SK-N-SH treated with all-trans-retinoic acid at 6 μM for 48 hours (cell line): ENCODE measurements around the gene GDPD4.

ENCODE experiments used
- ATAC-seq: fragments of 200-7000 bp; cut with Tn5 transposase; 3 replicates; pipeline ENCODE4 v1.9.1; 2020; ENCODE audit warnings: mild to moderate bottlenecking, moderate library complexity
- BACH2 ChIP-seq: fragments of 250-450 bp; sonication (Bioruptor Pico); IDR thresholded peaks from 2 replicates; pipeline ENCODE4 v1.9.0; 2021; ENCODE audit warnings: mild to moderate bottlenecking, borderline replicate concordance
- ESRRG ChIP-seq: fragments of 250-450 bp; sonication (Bioruptor Pico); IDR thresholded peaks from 2 replicates; pipeline ENCODE4 v1.6.1; 2021; ENCODE audit warnings: mild to moderate bottlenecking
- GLIS3 ChIP-seq: fragments of 250-450 bp; sonication (Bioruptor Pico); IDR thresholded peaks from 2 replicates; pipeline ENCODE4 v1.5.0; 2020; ENCODE audit warnings: mild to moderate bottlenecking, moderate library complexity
- OSR1 ChIP-seq: fragments of 250-450 bp; sonication (Bioruptor Pico); IDR thresholded peaks from 2 replicates; pipeline ENCODE4 v1.8.0; 2022; ENCODE audit warnings: moderate library complexity, mild to moderate bottlenecking, inconsistent platforms
- PPARA ChIP-seq: fragments of 250-450 bp; sonication (Bioruptor Pico); IDR thresholded peaks from 2 replicates; pipeline ENCODE4 v1.5.0; 2020; ENCODE audit warnings: mild to moderate bottlenecking, borderline replicate concordance
- RARB ChIP-seq: fragments of 250-450 bp; sonication (Bioruptor Pico); IDR thresholded peaks from 2 replicates; pipeline ENCODE4 v1.8.0; 2021; ENCODE audit warnings: mild to moderate bottlenecking, moderate library complexity
- SNAI2 ChIP-seq: fragments of 250-450 bp; sonication (Bioruptor Pico); IDR thresholded peaks from 2 replicates; pipeline ENCODE4 v1.5.0; 2020; ENCODE audit warnings: mild to moderate bottlenecking, moderate library complexity
- TCF4 ChIP-seq: fragments of 250-450 bp; sonication (Bioruptor Pico); IDR thresholded peaks from 2 replicates; pipeline ENCODE4 v1.8.0; 2021; ENCODE audit warnings: mild to moderate bottlenecking, moderate library complexity, borderline replicate concordance
- TOX ChIP-seq: fragments of 250-450 bp; sonication (Bioruptor Pico); IDR thresholded peaks from 2 replicates; pipeline ENCODE4 v1.8.0; 2021; ENCODE audit warnings: mild to moderate bottlenecking, moderate library complexity, borderline replicate concordance
- ZFP3 ChIP-seq: fragments of 250-450 bp; sonication (Bioruptor Pico); IDR thresholded peaks from 2 replicates; pipeline ENCODE4 v1.5.0; 2020; ENCODE audit warnings: mild to moderate bottlenecking, moderate library complexity
- ZFP30 ChIP-seq: fragments of 450-650 bp; formaldehyde crosslinking; IDR thresholded peaks from 2 replicates; pipeline ENCODE4 v1.5.0; 2022; ENCODE audit warnings: mild to moderate bottlenecking, moderate library complexity
- ZNF565 ChIP-seq: fragments of 450-650 bp; formaldehyde crosslinking; conservative IDR thresholded peaks from 2 replicates; pipeline ENCODE4 v1.5.0; 2020; ENCODE audit warnings: low read depth, mild to moderate bottlenecking, moderate library complexity
- ZNF70 ChIP-seq: fragments of 450-650 bp; formaldehyde crosslinking; IDR thresholded peaks from 2 replicates; pipeline ENCODE4 v1.5.0; 2020; ENCODE audit warnings: mild to moderate bottlenecking, moderate library complexity
- ZNF8 ChIP-seq: fragments of 450-650 bp; formaldehyde crosslinking; IDR thresholded peaks from 2 replicates; pipeline ENCODE4 v1.5.0; 2020; ENCODE audit warnings: mild to moderate bottlenecking, moderate library complexity
- TF ChIP-seq, protein P1 (sequence below): fragments of 250-450 bp; sonication (Bioruptor Pico); IDR thresholded peaks from 2 replicates; pipeline ENCODE4 v1.8.0; 2020; ENCODE audit warnings: mild to moderate bottlenecking, moderate library complexity, borderline replicate concordance
- TF ChIP-seq, protein P2 (sequence below): fragments of 250-450 bp; sonication (Bioruptor Pico); IDR thresholded peaks from 2 replicates; pipeline ENCODE4 v1.5.1; 2021; ENCODE audit warnings: mild to moderate bottlenecking, moderate library complexity
- TF ChIP-seq, protein P3 (sequence below): fragments of 250-450 bp; sonication (Bioruptor Pico); IDR thresholded peaks from 2 replicates; pipeline ENCODE4 v1.5.1; 2020; ENCODE audit warnings: low read depth, mild to moderate bottlenecking, moderate library complexity
- TF ChIP-seq, protein P4 (sequence below): fragments of 250-450 bp; sonication (Bioruptor Pico); IDR thresholded peaks from 2 replicates; pipeline ENCODE4 v1.5.0; 2020; ENCODE audit warnings: mild to moderate bottlenecking, moderate library complexity
- TF ChIP-seq, protein P5 (sequence below): fragments of 250-450 bp; sonication (Bioruptor Pico); IDR thresholded peaks from 2 replicates; pipeline ENCODE4 v1.8.0; 2021; ENCODE audit warnings: low read depth, mild to moderate bottlenecking, moderate library complexity, borderline replicate concordance

Gene GDPD4

DNA sequence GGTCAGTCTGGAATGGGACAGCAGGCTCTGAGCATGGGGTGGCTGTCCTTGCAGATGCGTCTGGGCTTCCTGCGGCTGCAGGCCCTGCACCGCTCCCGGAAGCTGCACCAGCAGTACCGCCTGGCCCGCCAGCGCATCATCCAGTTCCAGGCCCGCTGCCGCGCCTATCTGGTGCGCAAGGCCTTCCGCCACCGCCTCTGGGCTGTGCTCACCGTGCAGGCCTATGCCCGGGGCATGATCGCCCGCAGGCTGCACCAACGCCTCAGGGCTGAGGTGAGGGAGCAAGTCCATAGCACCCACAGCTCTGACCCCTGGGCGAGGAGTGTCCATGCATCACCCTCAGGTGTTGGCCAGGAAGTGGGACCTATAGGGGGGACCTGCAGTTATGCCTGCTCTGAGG, 121.8 kb downstream of the GDPD4 start:
- no peak for ATAC-seq
- TF ChIP-seq PPARA (CRISPR knock-in tag) = no peak
- no peak for TF ChIP-seq OSR1 (CRISPR knock-in tag)
- TF ChIP-seq RARB (CRISPR knock-in tag) = no peak
- TF ChIP-seq ZNF70 (CRISPR knock-in tag) = no peak
- TF ChIP-seq ZNF565 (CRISPR knock-in tag) = no peak
- TF ChIP-seq, protein P1, sequence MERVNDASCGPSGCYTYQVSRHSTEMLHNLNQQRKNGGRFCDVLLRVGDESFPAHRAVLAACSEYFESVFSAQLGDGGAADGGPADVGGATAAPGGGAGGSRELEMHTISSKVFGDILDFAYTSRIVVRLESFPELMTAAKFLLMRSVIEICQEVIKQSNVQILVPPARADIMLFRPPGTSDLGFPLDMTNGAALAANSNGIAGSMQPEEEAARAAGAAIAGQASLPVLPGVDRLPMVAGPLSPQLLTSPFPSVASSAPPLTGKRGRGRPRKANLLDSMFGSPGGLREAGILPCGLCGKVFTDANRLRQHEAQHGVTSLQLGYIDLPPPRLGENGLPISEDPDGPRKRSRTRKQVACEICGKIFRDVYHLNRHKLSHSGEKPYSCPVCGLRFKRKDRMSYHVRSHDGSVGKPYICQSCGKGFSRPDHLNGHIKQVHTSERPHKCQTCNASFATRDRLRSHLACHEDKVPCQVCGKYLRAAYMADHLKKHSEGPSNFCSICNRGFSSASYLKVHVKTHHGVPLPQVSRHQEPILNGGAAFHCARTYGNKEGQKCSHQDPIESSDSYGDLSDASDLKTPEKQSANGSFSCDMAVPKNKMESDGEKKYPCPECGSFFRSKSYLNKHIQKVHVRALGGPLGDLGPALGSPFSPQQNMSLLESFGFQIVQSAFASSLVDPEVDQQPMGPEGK (CRISPR knock-in tag) = no peak
- TF ChIP-seq BACH2 (CRISPR knock-in tag) = no peak
- no peak for TF ChIP-seq ZFP3 (CRISPR knock-in tag)
- no peak for TF ChIP-seq ZNF8
- TF ChIP-seq, protein P2, sequence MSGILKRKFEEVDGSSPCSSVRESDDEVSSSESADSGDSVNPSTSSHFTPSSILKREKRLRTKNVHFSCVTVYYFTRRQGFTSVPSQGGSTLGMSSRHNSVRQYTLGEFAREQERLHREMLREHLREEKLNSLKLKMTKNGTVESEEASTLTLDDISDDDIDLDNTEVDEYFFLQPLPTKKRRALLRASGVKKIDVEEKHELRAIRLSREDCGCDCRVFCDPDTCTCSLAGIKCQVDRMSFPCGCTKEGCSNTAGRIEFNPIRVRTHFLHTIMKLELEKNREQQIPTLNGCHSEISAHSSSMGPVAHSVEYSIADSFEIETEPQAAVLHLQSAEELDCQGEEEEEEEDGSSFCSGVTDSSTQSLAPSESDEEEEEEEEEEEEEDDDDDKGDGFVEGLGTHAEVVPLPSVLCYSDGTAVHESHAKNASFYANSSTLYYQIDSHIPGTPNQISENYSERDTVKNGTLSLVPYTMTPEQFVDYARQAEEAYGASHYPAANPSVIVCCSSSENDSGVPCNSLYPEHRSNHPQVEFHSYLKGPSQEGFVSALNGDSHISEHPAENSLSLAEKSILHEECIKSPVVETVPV = no peak
- TF ChIP-seq TCF4 = no peak
- TF ChIP-seq ESRRG (CRISPR knock-in tag) = no peak
- TF ChIP-seq, protein P3, sequence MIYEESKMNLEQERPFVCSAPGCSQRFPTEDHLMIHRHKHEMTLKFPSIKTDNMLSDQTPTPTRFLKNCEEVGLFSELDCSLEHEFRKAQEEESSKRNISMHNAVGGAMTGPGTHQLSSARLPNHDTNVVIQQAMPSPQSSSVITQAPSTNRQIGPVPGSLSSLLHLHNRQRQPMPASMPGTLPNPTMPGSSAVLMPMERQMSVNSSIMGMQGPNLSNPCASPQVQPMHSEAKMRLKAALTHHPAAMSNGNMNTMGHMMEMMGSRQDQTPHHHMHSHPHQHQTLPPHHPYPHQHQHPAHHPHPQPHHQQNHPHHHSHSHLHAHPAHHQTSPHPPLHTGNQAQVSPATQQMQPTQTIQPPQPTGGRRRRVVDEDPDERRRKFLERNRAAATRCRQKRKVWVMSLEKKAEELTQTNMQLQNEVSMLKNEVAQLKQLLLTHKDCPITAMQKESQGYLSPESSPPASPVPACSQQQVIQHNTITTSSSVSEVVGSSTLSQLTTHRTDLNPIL (CRISPR knock-in tag) = no peak
- TF ChIP-seq TOX (CRISPR knock-in tag) = no peak
- TF ChIP-seq ZFP30 (CRISPR knock-in tag) = no peak
- TF ChIP-seq GLIS3 (CRISPR knock-in tag) = no peak
- TF ChIP-seq, protein P4, sequence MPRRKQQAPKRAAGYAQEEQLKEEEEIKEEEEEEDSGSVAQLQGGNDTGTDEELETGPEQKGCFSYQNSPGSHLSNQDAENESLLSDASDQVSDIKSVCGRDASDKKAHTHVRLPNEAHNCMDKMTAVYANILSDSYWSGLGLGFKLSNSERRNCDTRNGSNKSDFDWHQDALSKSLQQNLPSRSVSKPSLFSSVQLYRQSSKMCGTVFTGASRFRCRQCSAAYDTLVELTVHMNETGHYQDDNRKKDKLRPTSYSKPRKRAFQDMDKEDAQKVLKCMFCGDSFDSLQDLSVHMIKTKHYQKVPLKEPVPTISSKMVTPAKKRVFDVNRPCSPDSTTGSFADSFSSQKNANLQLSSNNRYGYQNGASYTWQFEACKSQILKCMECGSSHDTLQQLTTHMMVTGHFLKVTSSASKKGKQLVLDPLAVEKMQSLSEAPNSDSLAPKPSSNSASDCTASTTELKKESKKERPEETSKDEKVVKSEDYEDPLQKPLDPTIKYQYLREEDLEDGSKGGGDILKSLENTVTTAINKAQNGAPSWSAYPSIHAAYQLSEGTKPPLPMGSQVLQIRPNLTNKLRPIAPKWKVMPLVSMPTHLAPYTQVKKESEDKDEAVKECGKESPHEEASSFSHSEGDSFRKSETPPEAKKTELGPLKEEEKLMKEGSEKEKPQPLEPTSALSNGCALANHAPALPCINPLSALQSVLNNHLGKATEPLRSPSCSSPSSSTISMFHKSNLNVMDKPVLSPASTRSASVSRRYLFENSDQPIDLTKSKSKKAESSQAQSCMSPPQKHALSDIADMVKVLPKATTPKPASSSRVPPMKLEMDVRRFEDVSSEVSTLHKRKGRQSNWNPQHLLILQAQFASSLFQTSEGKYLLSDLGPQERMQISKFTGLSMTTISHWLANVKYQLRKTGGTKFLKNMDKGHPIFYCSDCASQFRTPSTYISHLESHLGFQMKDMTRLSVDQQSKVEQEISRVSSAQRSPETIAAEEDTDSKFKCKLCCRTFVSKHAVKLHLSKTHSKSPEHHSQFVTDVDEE (CRISPR knock-in tag) = no peak
- TF ChIP-seq, all 23 proteins: peak for 0

DNA sequence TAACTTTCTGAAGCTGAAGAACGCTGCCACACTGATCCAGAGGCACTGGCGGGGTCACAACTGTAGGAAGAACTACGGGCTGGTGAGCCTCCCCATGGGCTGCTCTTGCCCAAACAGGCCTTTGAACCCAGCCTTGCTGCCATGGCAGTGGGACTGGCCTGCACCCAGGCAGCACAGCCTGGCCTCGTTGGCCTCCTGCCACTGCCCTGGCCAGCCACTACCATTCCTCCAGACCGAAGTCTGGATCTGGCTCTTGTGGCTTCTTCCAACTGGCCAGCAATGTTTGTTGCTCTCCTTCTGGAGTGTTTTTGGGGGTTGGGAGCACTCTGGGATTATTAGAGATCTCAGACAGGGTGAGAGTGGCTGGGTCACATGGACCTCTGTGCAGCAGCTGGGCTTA, 122.4 kb downstream of the GDPD4 start:
- no peak for ATAC-seq
- TF ChIP-seq, protein P5, sequence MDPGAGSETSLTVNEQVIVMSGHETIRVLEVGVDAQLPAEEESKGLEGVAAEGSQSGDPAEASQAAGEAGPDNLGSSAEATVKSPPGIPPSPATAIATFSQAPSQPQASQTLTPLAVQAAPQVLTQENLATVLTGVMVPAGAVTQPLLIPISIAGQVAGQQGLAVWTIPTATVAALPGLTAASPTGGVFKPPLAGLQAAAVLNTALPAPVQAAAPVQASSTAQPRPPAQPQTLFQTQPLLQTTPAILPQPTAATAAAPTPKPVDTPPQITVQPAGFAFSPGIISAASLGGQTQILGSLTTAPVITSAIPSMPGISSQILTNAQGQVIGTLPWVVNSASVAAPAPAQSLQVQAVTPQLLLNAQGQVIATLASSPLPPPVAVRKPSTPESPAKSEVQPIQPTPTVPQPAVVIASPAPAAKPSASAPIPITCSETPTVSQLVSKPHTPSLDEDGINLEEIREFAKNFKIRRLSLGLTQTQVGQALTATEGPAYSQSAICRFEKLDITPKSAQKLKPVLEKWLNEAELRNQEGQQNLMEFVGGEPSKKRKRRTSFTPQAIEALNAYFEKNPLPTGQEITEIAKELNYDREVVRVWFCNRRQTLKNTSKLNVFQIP (CRISPR knock-in tag) = no peak

DNA sequence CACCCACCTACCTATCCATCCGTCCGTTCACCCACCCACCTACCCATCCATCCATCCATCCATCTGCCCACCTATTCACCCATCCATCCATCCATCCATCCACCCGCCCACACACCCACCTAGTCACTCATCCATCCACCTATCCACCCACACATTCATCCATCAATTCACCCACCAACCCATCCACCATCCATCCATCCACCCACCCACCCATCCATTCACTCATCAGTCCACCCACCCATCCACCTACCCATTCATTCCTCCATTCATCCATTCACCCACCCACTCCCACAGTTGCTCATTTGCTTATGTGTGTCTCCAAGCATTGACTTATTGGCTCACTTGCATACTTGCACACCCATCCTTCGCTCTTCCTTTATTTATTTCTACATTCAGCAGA, 123.3 kb downstream of the GDPD4 start:
- no peak for TF ChIP-seq ZFP30 (CRISPR knock-in tag)
- TF ChIP-seq GLIS3 (CRISPR knock-in tag) = no peak
- TF ChIP-seq ZNF8 = no peak
- no peak for TF ChIP-seq SNAI2 (CRISPR knock-in tag)
- no peak for TF ChIP-seq TOX (CRISPR knock-in tag)
- no peak for TF ChIP-seq PPARA (CRISPR knock-in tag)
- TF ChIP-seq RARB (CRISPR knock-in tag) = no peak
- no peak for TF ChIP-seq ESRRG (CRISPR knock-in tag)
- TF ChIP-seq, protein P3 (CRISPR knock-in tag) = no peak
- TF ChIP-seq ZNF70 (CRISPR knock-in tag) = no peak
- TF ChIP-seq OSR1 (CRISPR knock-in tag) = no peak
- ATAC-seq = no peak
